PFSK-1 (cell line): ENCODE measurements around the gene NUP160.

Experiments used
- FOXP2 ChIP-seq: optimal IDR thresholded peaks from 2 replicates; pipeline ENCODE3; 2011; ENCODE audit warnings: borderline replicate concordance, control low read depth, inconsistent platforms; ENCODE audit not compliant: insufficient read depth; ENCODE audit errors: extremely low read length, extremely low read depth
- POLR2AphosphoS5 ChIP-seq: IDR thresholded peaks from 2 replicates; pipeline ENCODE4 v1.6.1; 2012; ENCODE audit warnings: low read depth, mild to moderate bottlenecking, control low read depth, low read length, moderate library complexity
- REST ChIP-seq, 2 experiments: IDR thresholded peaks; 2 replicates each; pipeline versions ENCODE4 v1.6.1 to v1.8.0; 2011 to 2012; ENCODE audit warnings: low read depth in 2 of 2, low read length in 2 of 2, control low read depth in 1 of 2, inconsistent platforms in 1 of 2, mild to moderate bottlenecking in 1 of 2, moderate library complexity in 1 of 2; ENCODE audit not compliant: insufficient read depth in 1 of 2
- SIN3A ChIP-seq: IDR thresholded peaks from 2 replicates; pipeline ENCODE4 v1.6.1; 2012; ENCODE audit warnings: mild to moderate bottlenecking, low read length, moderate library complexity, borderline replicate concordance; ENCODE audit not compliant: insufficient read depth
- TAF1 ChIP-seq: IDR thresholded peaks from 2 replicates; pipeline ENCODE4 v1.6.1; 2012; ENCODE audit warnings: low read length, control low read depth, borderline replicate concordance; ENCODE audit not compliant: insufficient read depth

The NUP160 gene

GRCh38 chr11:47861728-47862127 lies 13.6 kb upstream of the NUP160 start:
- TF ChIP-seq POLR2AphosphoS5 (no peak), TAF1 (no peak), FOXP2 (no peak), SIN3A (no peak), REST (IDR thresholded peaks at IDR 0.05; ENCODE audit: insufficient read depth in 1 of 2, low read depth in 2 of 2, low read length in 2 of 2) (no peak)

GRCh38 chr11:47860536-47860935 lies 12.4 kb upstream of the NUP160 start:
- TF ChIP-seq SIN3A, result no peak
- no peak for TF ChIP-seq POLR2AphosphoS5
- TF ChIP-seq TAF1, result no peak
- no peak for TF ChIP-seq REST (IDR thresholded peaks at IDR 0.05; ENCODE audit: insufficient read depth in 1 of 2, low read depth in 2 of 2, low read length in 2 of 2)
- no peak for TF ChIP-seq FOXP2

- TF ChIP-seq SIN3A (no peak), TAF1 (no peak)
Measured at GRCh38 chr11:47857892-47858543, 9.9 kb upstream of the NUP160 start.

GRCh38 chr11:47857485-47857884 lies 9.3 kb upstream of the NUP160 start:
- TF ChIP-seq FOXP2 (no peak), REST (IDR thresholded peaks at IDR 0.05; ENCODE audit: insufficient read depth in 1 of 2, low read depth in 2 of 2, low read length in 2 of 2) (no peak), TAF1 (no peak), SIN3A (no peak), POLR2AphosphoS5 (no peak)

GRCh38 chr11:47856186-47856585 lies 8.0 kb upstream of the NUP160 start:
- TF ChIP-seq REST (IDR thresholded peaks at IDR 0.05; ENCODE audit: insufficient read depth in 1 of 2, low read depth in 2 of 2, low read length in 2 of 2) (no peak), TAF1 (no peak)
